ENCODE results near the gene PDE2A.

Gene PDE2A

GRCh38 chr11:72583616-72584292, 90.5 kb downstream of the PDE2A start:
- H3K27me3 ChIP-seq (replicated peaks; ENCODE audit: control insufficient read depth, insufficient read depth, low read length), result peaks cover 89% of the 10 kb centered on the region
- H3K9me3 ChIP-seq (ENCODE audit: control insufficient read depth, low read length), result no peaks in the 10 kb centered on the region
- DNase-seq (ENCODE audit: low read depth), result no peak
- no peak overlapping the region for H3K4me3 ChIP-seq (ENCODE audit: low read length)
- H3K9ac ChIP-seq (ENCODE audit: low read length), result no peak overlapping the region
- H3K4me1 ChIP-seq (ENCODE audit: control insufficient read depth, insufficient read depth, low read length), result no peaks in the 10 kb centered on the region
- no peaks in the 10 kb centered on the region for H3K36me3 ChIP-seq (ENCODE audit: control insufficient read depth, insufficient read depth, low read length, severe bottlenecking)

- DNase-seq (ENCODE audit: low read depth), result no peak
- no peak overlapping the region for H3K9ac ChIP-seq (ENCODE audit: low read length)
- no peaks in the 10 kb centered on the region for H3K4me1 ChIP-seq (ENCODE audit: control insufficient read depth, insufficient read depth, low read length)
- H3K9me3 ChIP-seq (ENCODE audit: control insufficient read depth, low read length), result no peaks in the 10 kb centered on the region
- H3K4me3 ChIP-seq (ENCODE audit: low read length), result no peak overlapping the region
- H3K36me3 ChIP-seq (ENCODE audit: control insufficient read depth, insufficient read depth, low read length, severe bottlenecking), result no peaks in the 10 kb centered on the region
- peaks cover 89% of the 10 kb centered on the region for H3K27me3 ChIP-seq (replicated peaks; ENCODE audit: control insufficient read depth, insufficient read depth, low read length)
These were observed 91.1 kb downstream of the PDE2A start for GRCh38 chr11:72583177-72583553.

- no peak for DNase-seq (ENCODE audit: low read depth)
- Histone ChIP-seq H3K4me1 (ENCODE audit: control insufficient read depth, insufficient read depth, low read length) (no peaks in the 10 kb centered on the region), H3K27me3 (replicated peaks; ENCODE audit: control insufficient read depth, insufficient read depth, low read length) (peaks cover 85% of the 10 kb centered on the region), H3K4me3 (ENCODE audit: low read length) (no peak overlapping the region), H3K9ac (ENCODE audit: low read length) (no peak overlapping the region), H3K9me3 (ENCODE audit: control insufficient read depth, low read length) (no peaks in the 10 kb centered on the region), H3K36me3 (ENCODE audit: control insufficient read depth, insufficient read depth, low read length, severe bottlenecking) (no peaks in the 10 kb centered on the region)
These were observed 91.7 kb downstream of the PDE2A start for GRCh38 chr11:72582206-72583176.

GRCh38 chr11:72581067-72581466, 93.2 kb downstream of the PDE2A start:
- Histone ChIP-seq H3K27me3 (replicated peaks; ENCODE audit: control insufficient read depth, insufficient read depth, low read length) (peaks cover 76% of the 10 kb centered on the region), H3K9me3 (ENCODE audit: control insufficient read depth, low read length) (no peaks in the 10 kb centered on the region), H3K4me1 (ENCODE audit: control insufficient read depth, insufficient read depth, low read length) (no peaks in the 10 kb centered on the region), H3K36me3 (ENCODE audit: control insufficient read depth, insufficient read depth, low read length, severe bottlenecking) (no peaks in the 10 kb centered on the region), H3K9ac (ENCODE audit: low read length) (no peak overlapping the region), H3K4me3 (ENCODE audit: low read length) (no peak overlapping the region)
- DNase-seq (ENCODE audit: low read depth), result no peak

GRCh38 chr11:72580642-72580950, 93.6 kb downstream of the PDE2A start:
- Histone ChIP-seq H3K9ac (ENCODE audit: low read length) (no peak overlapping the region), H3K27me3 (replicated peaks; ENCODE audit: control insufficient read depth, insufficient read depth, low read length) (peaks cover 75% of the 10 kb centered on the region), H3K4me3 (ENCODE audit: low read length) (no peak overlapping the region), H3K4me1 (ENCODE audit: control insufficient read depth, insufficient read depth, low read length) (no peaks in the 10 kb centered on the region), H3K36me3 (ENCODE audit: control insufficient read depth, insufficient read depth, low read length, severe bottlenecking) (no peaks in the 10 kb centered on the region), H3K9me3 (ENCODE audit: control insufficient read depth, low read length) (no peaks in the 10 kb centered on the region)
- DNase-seq (ENCODE audit: low read depth), result no peak

- Histone ChIP-seq H3K4me3 (ENCODE audit: low read length) (no peak overlapping the region), H3K27me3 (replicated peaks; ENCODE audit: control insufficient read depth, insufficient read depth, low read length) (peaks cover 75% of the 10 kb centered on the region), H3K36me3 (ENCODE audit: control insufficient read depth, insufficient read depth, low read length, severe bottlenecking) (no peaks in the 10 kb centered on the region), H3K4me1 (ENCODE audit: control insufficient read depth, insufficient read depth, low read length) (no peaks in the 10 kb centered on the region), H3K9me3 (ENCODE audit: control insufficient read depth, low read length) (no peaks in the 10 kb centered on the region), H3K9ac (ENCODE audit: low read length) (no peak overlapping the region)
- DNase-seq (ENCODE audit: low read depth), result no peak
These were observed 94.2 kb downstream of the PDE2A start for GRCh38 chr11:72579816-72580641.

GRCh38 chr11:72578991-72579815, 95.0 kb downstream of the PDE2A start:
- Histone ChIP-seq H3K4me1 (ENCODE audit: control insufficient read depth, insufficient read depth, low read length) (no peaks in the 10 kb centered on the region), H3K27me3 (replicated peaks; ENCODE audit: control insufficient read depth, insufficient read depth, low read length) (peaks cover 69% of the 10 kb centered on the region), H3K9ac (ENCODE audit: low read length) (no peak overlapping the region), H3K9me3 (ENCODE audit: control insufficient read depth, low read length) (no peaks in the 10 kb centered on the region), H3K36me3 (ENCODE audit: control insufficient read depth, insufficient read depth, low read length, severe bottlenecking) (no peaks in the 10 kb centered on the region), H3K4me3 (ENCODE audit: low read length) (no peak overlapping the region)
- no peak for DNase-seq (ENCODE audit: low read depth)

GRCh38 chr11:72578566-72578965, 95.7 kb downstream of the PDE2A start:
- Histone ChIP-seq H3K9me3 (ENCODE audit: control insufficient read depth, low read length) (no peaks in the 10 kb centered on the region), H3K9ac (ENCODE audit: low read length) (no peak overlapping the region), H3K4me3 (ENCODE audit: low read length) (no peak overlapping the region), H3K27me3 (replicated peaks; ENCODE audit: control insufficient read depth, insufficient read depth, low read length) (peaks cover 69% of the 10 kb centered on the region), H3K4me1 (ENCODE audit: control insufficient read depth, insufficient read depth, low read length) (no peaks in the 10 kb centered on the region), H3K36me3 (ENCODE audit: control insufficient read depth, insufficient read depth, low read length, severe bottlenecking) (no peaks in the 10 kb centered on the region)
- DNase-seq (ENCODE audit: low read depth), result no peak

- Histone ChIP-seq H3K27me3 (replicated peaks; ENCODE audit: control insufficient read depth, insufficient read depth, low read length) (peaks cover 65% of the 10 kb centered on the region), H3K4me1 (ENCODE audit: control insufficient read depth, insufficient read depth, low read length) (no peaks in the 10 kb centered on the region), H3K9ac (ENCODE audit: low read length) (no peak overlapping the region), H3K9me3 (ENCODE audit: control insufficient read depth, low read length) (no peaks in the 10 kb centered on the region), H3K4me3 (ENCODE audit: low read length) (no peak overlapping the region), H3K36me3 (ENCODE audit: control insufficient read depth, insufficient read depth, low read length, severe bottlenecking) (no peaks in the 10 kb centered on the region)
- no peak for DNase-seq (ENCODE audit: low read depth)
These were observed 96.2 kb downstream of the PDE2A start for GRCh38 chr11:72578051-72578450.

GRCh38 chr11:72577271-72577721, 96.9 kb downstream of the PDE2A start:
- DNase-seq (ENCODE audit: low read depth), result no peak
- Histone ChIP-seq H3K27me3 (replicated peaks; ENCODE audit: control insufficient read depth, insufficient read depth, low read length) (peaks cover 58% of the 10 kb centered on the region), H3K36me3 (ENCODE audit: control insufficient read depth, insufficient read depth, low read length, severe bottlenecking) (no peaks in the 10 kb centered on the region), H3K9ac (ENCODE audit: low read length) (no peak overlapping the region), H3K4me3 (ENCODE audit: low read length) (no peak overlapping the region), H3K9me3 (ENCODE audit: control insufficient read depth, low read length) (no peaks in the 10 kb centered on the region), H3K4me1 (ENCODE audit: control insufficient read depth, insufficient read depth, low read length) (no peaks in the 10 kb centered on the region)
